ENCODE measurements around the gene BMAL1. TPM values are rescaled to one million over a fixed set of nuclear protein-coding genes. Genes with fewer than 3 reads are reported as not detected.

BMAL1 gene
- total and polyA plus RNA-seq, 2 of the 8 experiments (the other 6 are each of a cell fraction or from before 2014, with no cell fraction given): 6.8 to 6.9 TPM

DNA sequence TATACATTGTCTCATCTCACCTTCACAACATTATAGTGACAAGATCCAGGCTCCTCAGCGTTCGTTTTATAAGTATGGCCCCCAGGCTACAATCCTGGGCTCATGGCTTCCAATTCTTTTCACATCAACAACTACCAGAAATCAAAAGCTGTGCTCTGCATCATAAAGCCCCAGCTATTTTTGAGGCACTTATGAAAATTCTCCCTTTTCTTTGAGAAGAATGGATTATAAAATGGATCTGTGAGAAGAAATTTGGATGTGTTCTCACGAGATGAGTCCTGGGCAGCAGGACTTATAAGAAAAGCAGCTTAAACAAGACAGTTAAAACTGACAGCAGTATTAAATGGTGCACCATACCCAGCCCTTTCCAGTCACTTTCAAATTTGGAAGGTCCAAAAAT is 105.2 kb downstream of the BMAL1 start (continued):
- TF ChIP-seq, protein P1, sequence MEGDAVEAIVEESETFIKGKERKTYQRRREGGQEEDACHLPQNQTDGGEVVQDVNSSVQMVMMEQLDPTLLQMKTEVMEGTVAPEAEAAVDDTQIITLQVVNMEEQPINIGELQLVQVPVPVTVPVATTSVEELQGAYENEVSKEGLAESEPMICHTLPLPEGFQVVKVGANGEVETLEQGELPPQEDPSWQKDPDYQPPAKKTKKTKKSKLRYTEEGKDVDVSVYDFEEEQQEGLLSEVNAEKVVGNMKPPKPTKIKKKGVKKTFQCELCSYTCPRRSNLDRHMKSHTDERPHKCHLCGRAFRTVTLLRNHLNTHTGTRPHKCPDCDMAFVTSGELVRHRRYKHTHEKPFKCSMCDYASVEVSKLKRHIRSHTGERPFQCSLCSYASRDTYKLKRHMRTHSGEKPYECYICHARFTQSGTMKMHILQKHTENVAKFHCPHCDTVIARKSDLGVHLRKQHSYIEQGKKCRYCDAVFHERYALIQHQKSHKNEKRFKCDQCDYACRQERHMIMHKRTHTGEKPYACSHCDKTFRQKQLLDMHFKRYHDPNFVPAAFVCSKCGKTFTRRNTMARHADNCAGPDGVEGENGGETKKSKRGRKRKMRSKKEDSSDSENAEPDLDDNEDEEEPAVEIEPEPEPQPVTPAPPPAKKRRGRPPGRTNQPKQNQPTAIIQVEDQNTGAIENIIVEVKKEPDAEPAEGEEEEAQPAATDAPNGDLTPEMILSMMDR (IDR thresholded peaks at IDR 0.05; ENCODE audit: control extremely low read depth in 1 of 3, insufficient read depth in 1 of 3, low read depth in 1 of 3, low read length in 3 of 3): no peak
- TF ChIP-seq, protein P2, sequence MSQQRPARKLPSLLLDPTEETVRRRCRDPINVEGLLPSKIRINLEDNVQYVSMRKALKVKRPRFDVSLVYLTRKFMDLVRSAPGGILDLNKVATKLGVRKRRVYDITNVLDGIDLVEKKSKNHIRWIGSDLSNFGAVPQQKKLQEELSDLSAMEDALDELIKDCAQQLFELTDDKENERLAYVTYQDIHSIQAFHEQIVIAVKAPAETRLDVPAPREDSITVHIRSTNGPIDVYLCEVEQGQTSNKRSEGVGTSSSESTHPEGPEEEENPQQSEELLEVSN (IDR thresholded peaks at IDR 0.05): no peak
- TF ChIP-seq RBBP5 (IDR thresholded peaks at IDR 0.05; ENCODE audit: borderline replicate concordance, low read depth, low read length) (no peak), CEBPB (IDR thresholded peaks at IDR 0.05; ENCODE audit: low read depth, low read length) (no peak), NRF1 (IDR thresholded peaks at IDR 0.05; ENCODE audit: low read depth, low read length) (no peak), PHF8 (conservative IDR thresholded peaks at IDR 0.05; ENCODE audit: low read depth, low read length) (no peak), ASH2L (IDR thresholded peaks at IDR 0.05; ENCODE audit: low read length) (no peak)
- TF ChIP-seq, protein P3, sequence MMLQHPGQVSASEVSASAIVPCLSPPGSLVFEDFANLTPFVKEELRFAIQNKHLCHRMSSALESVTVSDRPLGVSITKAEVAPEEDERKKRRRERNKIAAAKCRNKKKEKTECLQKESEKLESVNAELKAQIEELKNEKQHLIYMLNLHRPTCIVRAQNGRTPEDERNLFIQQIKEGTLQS (IDR thresholded peaks at IDR 0.05; ENCODE audit: insufficient read depth, low read depth, low read length): no peak

Data from H1 (cell line).